Measurements from ENCODE around the gene RAB15. TPM values are rescaled to one million over a fixed set of nuclear protein-coding genes. Genes with fewer than 3 reads are reported as not detected.

Gene RAB15
- total and polyA plus RNA-seq, 12 donors: 8.2 to 94.3 (median 31.6) TPM

DNA sequence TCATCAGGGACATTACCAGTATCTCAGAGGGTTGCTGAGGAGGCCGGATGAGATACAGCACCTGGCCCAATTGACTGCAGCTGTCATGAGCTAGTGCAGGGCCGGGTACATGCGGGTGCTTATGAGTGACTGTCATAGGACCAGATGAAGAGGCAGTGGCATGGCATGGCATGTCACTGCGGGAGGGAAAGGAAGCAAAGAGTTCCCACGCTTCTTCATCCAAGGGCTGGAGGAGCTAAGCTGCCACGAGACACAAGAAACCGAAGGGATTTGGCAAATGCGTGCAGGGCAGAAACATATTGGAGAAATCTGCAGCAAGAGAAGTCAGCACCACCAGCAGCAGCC, 18.9 kb downstream of the RAB15 start:
- WGBS, 2 donors: 86 to 89% methylated on average over 8 of the region's 8 CpGs
- Histone ChIP-seq H3K36me3 (peaks cover 0 to 32% (median 1%) of the 10 kb centered on the region in 9 donors), H3K27ac (peak overlapping the region in 1 of 10 donors; percentile 96), H3K4me3 (no peak overlapping the region), H3K27me3 (no peaks in the 10 kb centered on the region), H3K9me3 (no peaks in the 10 kb centered on the region), H3K4me1 (peaks cover 0 to 51% (median 23%) of the 10 kb centered on the region in 9 donors)
- TF ChIP-seq, protein P1, sequence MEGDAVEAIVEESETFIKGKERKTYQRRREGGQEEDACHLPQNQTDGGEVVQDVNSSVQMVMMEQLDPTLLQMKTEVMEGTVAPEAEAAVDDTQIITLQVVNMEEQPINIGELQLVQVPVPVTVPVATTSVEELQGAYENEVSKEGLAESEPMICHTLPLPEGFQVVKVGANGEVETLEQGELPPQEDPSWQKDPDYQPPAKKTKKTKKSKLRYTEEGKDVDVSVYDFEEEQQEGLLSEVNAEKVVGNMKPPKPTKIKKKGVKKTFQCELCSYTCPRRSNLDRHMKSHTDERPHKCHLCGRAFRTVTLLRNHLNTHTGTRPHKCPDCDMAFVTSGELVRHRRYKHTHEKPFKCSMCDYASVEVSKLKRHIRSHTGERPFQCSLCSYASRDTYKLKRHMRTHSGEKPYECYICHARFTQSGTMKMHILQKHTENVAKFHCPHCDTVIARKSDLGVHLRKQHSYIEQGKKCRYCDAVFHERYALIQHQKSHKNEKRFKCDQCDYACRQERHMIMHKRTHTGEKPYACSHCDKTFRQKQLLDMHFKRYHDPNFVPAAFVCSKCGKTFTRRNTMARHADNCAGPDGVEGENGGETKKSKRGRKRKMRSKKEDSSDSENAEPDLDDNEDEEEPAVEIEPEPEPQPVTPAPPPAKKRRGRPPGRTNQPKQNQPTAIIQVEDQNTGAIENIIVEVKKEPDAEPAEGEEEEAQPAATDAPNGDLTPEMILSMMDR (IDR thresholded peaks at IDR 0.05): no peak
- no peak for ATAC-seq
- intact Hi-C loops (cut with DNase I): no loop called here
- no peak for DNase-seq

DNA sequence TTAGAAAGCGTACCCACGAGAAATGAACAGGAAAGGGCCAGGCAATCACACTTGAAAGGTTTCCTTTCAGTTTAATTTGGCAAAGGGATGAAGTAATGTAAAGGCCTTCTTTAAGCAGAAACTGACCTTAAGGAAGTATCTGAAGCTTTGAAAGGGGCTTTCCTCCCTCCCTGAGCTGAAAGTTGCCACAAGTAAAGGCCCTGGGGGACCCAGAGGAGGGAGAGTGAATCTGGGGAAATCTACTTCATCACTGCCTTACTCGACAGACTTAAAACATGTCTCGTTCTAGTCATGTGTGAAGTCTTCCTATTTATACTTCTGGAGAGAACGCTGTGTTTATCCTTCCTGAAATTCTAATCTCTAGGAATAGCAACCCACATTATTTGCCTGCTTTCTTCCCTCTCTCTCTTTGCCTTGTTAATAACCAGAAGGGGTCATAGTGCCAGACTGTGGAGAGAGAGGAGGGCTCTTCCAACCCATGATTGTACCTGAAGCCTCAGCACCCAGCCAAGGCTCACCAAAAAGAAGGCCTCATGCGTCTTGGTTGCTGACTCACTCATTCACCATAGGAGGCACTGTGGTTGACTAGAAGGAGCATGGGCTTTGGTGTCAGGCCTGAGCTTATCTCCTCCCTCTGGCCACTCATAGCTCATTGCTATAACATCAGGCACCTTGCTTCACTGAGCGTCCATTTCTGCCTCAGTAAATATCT, 19.4 kb downstream of the RAB15 start:
- TF ChIP-seq, protein P1 (IDR thresholded peaks at IDR 0.05): no peak
- 71 to 72% methylated on average over 7 of the region's 7 CpGs for WGBS, 2 donors
- no peaks in the 10 kb centered on the region for H3K9me3 ChIP-seq
- intact Hi-C loops (cut with DNase I): no loop called here
- H3K27ac ChIP-seq: peak overlapping the region in 4 of 10 donors; percentile 87 to 96 (median 90)
- no peak overlapping the region for H3K4me3 ChIP-seq
- H3K36me3 ChIP-seq: peaks cover 0 to 38% (median 5%) of the 10 kb centered on the region in 9 donors
- H3K27me3 ChIP-seq: no peaks in the 10 kb centered on the region
- DNase-seq (no peak), ATAC-seq (no peak)
- H3K4me1 ChIP-seq: peaks cover 0 to 56% (median 23%) of the 10 kb centered on the region in 9 donors

DNA sequence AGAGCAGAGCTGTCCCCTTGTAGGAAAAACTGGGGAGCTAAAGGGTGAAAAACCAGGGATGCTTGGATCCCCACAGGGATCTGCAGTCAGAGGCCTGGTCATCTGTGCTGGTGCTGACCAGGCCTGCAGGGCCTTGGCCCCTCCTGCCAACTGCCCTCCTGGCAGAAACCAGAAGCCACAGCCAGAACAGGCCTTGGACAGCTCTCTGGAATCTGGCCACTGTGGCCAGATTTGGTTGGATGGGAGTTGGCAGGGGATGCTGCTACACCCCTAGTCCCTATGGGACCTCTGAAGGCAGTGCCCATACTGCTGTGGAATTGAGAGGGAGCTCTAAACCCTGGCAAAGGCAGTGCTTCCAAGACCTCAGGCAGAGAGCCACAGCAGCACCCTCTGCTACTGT, 20.4 kb downstream of the RAB15 start:
- intact Hi-C loops (cut with DNase I): loop anchor here in 1 of 10 donors (2.0 kb wide), 1 partner anchor 33 kb away; no protein-coding TSS in a partner anchor
- no peaks in the 10 kb centered on the region for H3K9me3 ChIP-seq
- H3K36me3 ChIP-seq: peaks cover 0 to 45% (median 5%) of the 10 kb centered on the region in 9 donors
- ATAC-seq (peak; percentile 4 to 69 (median 48)), DNase-seq (peak; percentile 23 to 37)
- TF ChIP-seq, protein P1 (IDR thresholded peaks at IDR 0.05): no peak
- no peaks in the 10 kb centered on the region for H3K27me3 ChIP-seq
- peaks cover 0 to 56% (median 23%) of the 10 kb centered on the region in 9 donors for H3K4me1 ChIP-seq
- no peak overlapping the region for H3K4me3 ChIP-seq
- H3K27ac ChIP-seq: peak overlapping the region; percentile 47 to 96 (median 82)

DNA sequence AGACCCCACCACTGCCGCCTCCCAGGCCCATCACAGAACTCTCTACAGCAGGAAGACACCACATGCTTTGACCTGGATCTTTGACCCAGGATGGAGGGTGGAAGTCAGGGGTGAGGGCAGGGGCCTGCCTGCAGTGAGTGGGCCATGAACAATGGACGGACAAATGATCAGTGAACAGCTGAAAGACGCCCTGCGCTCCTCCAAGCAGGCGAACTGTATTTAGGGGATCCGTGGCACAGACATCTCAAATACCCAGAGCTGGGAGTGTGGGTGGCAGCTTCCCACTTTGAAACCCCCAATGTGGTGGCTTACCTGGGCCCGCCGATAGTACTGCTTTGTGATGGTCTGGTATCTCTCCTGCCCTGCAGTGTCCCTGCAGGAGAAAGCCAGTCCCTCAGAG, 20.8 kb downstream of the RAB15 start:
- WGBS, 2 donors: 92 to 96% methylated on average over 8 of the region's 8 CpGs
- H3K9me3 ChIP-seq: no peaks in the 10 kb centered on the region
- peak overlapping the region; percentile 47 to 96 (median 82) for H3K27ac ChIP-seq
- intact Hi-C loops (cut with DNase I): loop anchor here in 1 of 10 donors (2.0 kb wide), 1 partner anchor 34 kb away; no protein-coding TSS in a partner anchor
- DNase-seq: no peak
- H3K4me1 ChIP-seq: peaks cover 0 to 56% (median 23%) of the 10 kb centered on the region in 9 donors
- TF ChIP-seq, protein P1 (IDR thresholded peaks at IDR 0.05): no peak
- H3K36me3 ChIP-seq: peaks cover 0 to 47% (median 5%) of the 10 kb centered on the region in 9 donors
- H3K4me3 ChIP-seq: no peak overlapping the region
- ATAC-seq: peak in 2 of 8 donors; percentile 1
- H3K27me3 ChIP-seq: no peaks in the 10 kb centered on the region
